T1000 (cell line): ENCODE data around the gene QSOX2.
"Not testable (repeated sequence)": the region's sequence is repeated elsewhere in the genome, so short reads cannot be mapped to it uniquely, and the experiment has no call there.

Experiments used
- DNase-seq: peaks from one replicate; lab custom pipeline; 2025; ENCODE audit warnings: mixed read lengths; lab: John Stamatoyannopoulos, UW

Gene QSOX2

GRCh38 chr9:136237486-136238341, 7.9 kb downstream of the QSOX2 start:
- no peak for DNase-seq

- DNase-seq, result not testable (repeated sequence)
Measured at GRCh38 chr9:136236471-136237410, 8.9 kb downstream of the QSOX2 start.

DNA sequence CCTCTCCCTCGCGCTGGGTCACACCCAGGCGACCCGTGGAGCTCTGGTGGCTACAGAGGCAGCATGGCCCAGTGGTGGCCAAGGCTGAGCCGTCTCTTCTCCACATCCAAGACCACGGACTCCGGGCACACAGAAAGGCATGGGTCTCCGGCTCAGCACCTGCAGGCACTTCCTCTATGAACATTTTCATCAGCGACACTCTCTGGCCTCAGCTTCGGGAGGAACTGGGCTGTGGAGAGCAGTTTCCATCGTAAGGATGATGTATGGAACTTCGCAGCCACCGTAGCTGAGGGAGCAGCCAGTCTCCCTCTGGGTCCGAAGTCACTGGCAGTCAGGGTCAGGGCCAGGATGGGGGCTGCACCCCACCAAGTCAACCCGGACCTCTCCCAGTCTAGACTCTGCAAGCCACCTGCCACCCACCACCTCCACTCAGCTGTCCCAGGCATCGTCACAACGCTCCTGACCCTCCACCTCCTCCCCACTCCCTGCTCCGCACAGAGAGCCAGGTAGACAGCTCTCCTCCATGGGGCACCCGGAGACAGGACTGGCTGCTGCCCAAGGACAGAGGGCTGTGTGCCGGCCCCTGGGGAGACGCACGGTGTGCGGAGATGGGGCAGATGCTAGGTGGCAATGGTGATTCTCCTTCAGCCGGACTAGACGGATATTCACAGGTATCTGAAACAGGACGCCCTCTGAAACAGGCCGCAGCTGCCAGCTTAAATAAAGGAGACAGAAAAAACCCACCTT, 9.7 kb downstream of the QSOX2 start:
- DNase-seq, result no peak

- DNase-seq, result no peak
Measured at GRCh38 chr9:136235171-136235570, 10.4 kb downstream of the QSOX2 start.

GRCh38 chr9:136234597-136234996, 11.0 kb downstream of the QSOX2 start:
- DNase-seq, result no peak

DNA sequence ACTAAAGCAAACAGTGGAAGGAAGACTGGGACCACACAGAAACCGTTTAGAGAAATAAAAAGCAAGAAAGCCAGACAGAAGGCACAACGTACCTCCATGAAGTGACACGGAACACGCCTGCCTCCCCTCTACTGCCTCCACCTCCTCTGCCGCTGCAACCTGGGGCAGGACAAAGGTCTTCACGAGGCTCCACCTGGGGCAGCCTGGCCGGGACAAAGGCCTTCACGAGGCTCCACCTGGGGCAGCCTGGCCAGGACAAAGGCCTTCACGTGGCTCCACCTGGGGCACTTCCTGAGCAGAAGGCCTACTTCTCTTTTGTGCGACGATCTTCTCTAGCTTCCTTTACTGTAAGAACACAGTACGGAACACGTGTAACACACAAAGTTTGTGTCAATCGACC, 11.7 kb downstream of the QSOX2 start:
- no peak for DNase-seq

DNA sequence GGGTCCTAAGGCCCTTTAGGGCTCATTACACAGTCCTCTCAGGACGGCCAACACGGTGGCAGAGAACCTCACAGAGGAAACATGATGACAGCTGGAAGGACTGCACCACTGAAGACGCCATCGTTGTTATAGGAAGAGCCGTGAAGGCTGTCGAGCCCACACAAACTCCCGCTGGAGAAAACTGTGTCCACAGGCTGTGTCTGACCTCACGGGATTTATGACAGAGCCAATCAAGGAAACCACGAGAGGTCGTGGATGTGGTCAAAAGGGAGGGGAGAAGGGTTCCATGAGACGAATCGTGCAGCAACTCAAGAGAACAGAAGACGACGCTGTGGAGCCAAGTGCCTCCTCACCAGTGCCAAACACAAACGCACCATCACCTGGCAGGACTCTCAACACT, 12.2 kb downstream of the QSOX2 start:
- no peak for DNase-seq

- no peak for DNase-seq
Measured at GRCh38 chr9:136232969-136233368, 12.6 kb downstream of the QSOX2 start.

DNA sequence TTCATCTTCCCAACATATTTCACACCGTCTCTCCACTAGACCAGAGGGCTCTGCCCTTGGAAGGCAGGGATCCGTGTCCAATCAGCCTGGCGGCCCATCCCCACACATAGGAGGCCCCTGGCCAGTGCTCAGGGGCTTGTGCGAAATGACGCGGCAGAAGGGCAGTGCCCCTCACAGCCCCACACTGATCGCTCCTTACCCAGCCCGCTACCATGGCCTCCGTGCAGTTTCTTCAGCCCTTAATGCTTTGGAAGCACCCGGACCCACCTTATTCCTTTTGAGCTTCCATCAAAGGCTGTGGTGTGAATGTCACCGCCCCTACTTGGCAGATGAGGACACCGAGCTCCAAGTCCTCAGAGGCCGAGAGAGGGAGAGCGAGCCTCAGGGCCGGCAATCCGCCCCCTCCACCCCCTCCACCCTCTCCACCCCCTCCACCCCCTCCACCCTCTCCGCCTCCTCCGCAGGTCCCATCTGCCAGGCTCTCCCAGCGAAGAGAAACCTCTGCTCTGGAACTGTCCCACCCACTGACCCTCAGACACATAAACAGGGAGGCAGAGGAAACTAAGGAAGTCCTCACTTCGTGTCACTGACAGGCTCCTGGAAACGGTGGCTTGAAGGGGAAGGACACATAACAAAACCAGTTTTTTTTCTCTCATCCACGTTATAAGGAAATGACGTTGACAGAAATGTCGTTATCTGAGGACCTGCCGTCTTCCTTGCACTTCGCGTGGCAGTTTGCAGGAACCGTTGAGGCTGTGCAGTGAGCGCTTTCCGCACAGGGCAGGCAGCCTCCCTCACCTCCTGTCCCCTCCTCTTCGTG, 13.9 kb downstream of the QSOX2 start:
- DNase-seq, result no peak

DNA sequence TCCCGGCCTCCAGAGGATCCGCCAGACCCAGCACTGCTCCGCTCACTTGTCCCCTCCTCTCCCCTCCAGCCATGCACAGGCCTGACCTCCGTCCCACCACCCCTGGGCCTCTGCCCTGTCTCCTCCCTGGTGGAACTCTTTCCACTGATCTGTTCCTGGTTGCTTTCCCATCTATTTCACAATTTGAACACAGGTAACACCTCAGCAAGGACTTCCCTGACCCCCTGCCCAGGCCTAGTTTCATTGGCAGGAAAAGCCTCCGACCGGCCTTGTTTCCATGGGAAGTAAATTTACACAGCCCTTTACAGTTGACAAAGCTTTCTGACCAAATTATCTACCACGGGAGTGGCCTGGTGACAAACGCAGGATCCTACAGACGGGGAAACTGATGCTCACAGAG, 14.8 kb downstream of the QSOX2 start:
- no peak for DNase-seq

- no peak for DNase-seq
Measured at GRCh38 chr9:136230365-136230764, 15.2 kb downstream of the QSOX2 start.

- peak; percentile 20 for DNase-seq
Measured at GRCh38 chr9:136229096-136230065, 16.2 kb downstream of the QSOX2 start.

GRCh38 chr9:136228107-136228875, 17.3 kb downstream of the QSOX2 start:
- peak; percentile 47 for DNase-seq

DNA sequence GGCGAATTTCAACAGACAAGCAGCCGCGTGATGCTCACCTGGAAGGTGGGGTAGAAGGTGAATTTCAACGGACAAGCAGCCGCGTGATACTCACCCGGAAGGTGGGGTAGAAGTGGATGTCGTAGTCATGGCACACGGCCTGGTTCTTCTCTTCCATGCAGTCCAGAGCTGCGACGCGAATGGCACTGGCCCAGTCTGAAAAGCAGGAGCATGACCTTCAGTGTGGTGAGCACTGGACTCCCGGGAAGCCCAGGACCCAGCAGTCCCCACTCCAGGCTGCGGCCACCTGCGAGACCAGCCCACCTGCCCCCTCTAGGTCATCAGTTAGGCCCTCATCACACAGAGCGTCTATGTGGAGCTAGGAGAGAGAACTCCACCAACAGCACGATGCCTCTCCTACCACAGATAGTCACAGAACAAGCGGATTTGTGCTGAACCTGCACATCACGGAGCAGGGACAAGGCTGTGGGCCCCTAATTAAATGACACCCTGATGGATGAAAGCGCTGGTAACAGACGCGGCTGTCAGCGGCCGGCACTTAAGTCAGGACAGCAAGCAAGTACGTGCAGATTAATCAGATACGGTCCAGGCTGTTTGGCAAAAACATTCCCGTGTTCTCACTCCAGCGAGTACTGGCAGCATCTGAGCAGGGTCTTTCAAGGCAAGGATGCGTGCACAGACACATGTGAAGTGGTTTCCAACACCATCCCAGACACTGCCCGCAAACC, 18.8 kb downstream of the QSOX2 start:
- no peak for DNase-seq

GRCh38 chr9:136225748-136226679, 19.6 kb downstream of the QSOX2 start:
- no peak for DNase-seq

DNA sequence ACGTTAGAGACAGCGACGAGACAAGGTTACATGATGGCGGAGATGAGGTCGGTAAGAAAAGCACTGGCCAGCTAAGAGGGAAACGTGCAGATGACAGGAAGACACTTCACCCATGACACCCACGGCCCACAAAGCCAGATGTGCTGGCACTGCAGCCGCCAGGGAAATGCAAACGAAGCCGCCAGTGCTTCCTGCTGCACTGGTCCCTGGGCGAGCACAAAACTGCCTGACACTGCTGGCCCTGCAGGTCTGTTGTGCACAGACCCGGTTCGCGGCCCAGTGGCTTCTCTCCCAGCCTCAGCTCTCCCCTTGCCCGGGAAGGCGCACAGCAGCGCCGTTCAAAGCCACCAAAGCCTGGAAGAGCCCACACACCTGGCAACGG, 20.3 kb downstream of the QSOX2 start:
- DNase-seq, result no peak

- DNase-seq, result no peak
Measured at GRCh38 chr9:136223871-136224640, 21.6 kb downstream of the QSOX2 start.
